Ascending aorta (tissue), 2 donors: ENCODE data around the gene ETV7. TPM values are rescaled to one million over a fixed set of nuclear protein-coding genes. Genes with fewer than 3 reads are reported as not detected.
"Not testable (repeated sequence)": the region's sequence is repeated elsewhere in the genome, so short reads cannot be mapped to it uniquely, and the experiment has no call there.

ENCODE experiments used
- DNase-seq, 2 donors: peaks; one replicate each; pipeline ENCODE4 v3.0.0-alpha.2; 2019; ENCODE audit warnings: low spot score in 2 of 2
- H3K27ac ChIP-seq, 2 donors: fragments of 200-600 bp; sonication (generic); one replicate each; pipeline ENCODE4 v1.5.1; 2016 to 2017; ENCODE audit warnings: mild to moderate bottlenecking in 1 of 2
- H3K27me3 ChIP-seq: fragments of 200-600 bp; sonication (generic); one replicate; pipeline ENCODE4 v1.5.1; 2017
- H3K36me3 ChIP-seq, 2 donors: fragments of 200-600 bp; sonication (generic); one replicate each; pipeline ENCODE4 v1.5.1; 2016
- H3K4me1 ChIP-seq, 2 donors: fragments of 200-600 bp; sonication (generic); one replicate each; pipeline ENCODE4 v1.5.1; 2016 to 2017; ENCODE audit warnings: mild to moderate bottlenecking in 1 of 2
- H3K4me3 ChIP-seq, 2 donors: fragments of 200-600 bp; sonication (generic); one replicate each; pipeline ENCODE4 v1.5.1; 2016 to 2017; ENCODE audit warnings: mild to moderate bottlenecking in 1 of 2
- H3K9me3 ChIP-seq, 2 donors: fragments of 200-600 bp; sonication (generic); one replicate each; pipeline ENCODE4 v1.5.1; 2016
- CTCF ChIP-seq, 3 experiments: fragments of 200-600 bp in 2 of 3; fragments of 450-650 bp in 1 of 3; sonication (generic) in 2 of 3; IDR thresholded peaks; one replicate each; pipeline ENCODE4 v1.5.1; 2016 to 2019; ENCODE audit warnings: antibody characterized with exemption in 3 of 3, mild to moderate bottlenecking in 1 of 3, moderate library complexity in 1 of 3
- intact Hi-C: fragments of 100-400 bp; cut with DNase I; formaldehyde crosslinking; loops from one replicate; pipeline ENCODE4 v1.15.1; 2023
- total RNA-seq: library from RNA; depleted of rRNA; stranded (reverse); fragments of >200 nt; gene quantifications from one replicate; pipeline ENCODE4 v1.1.0, GENCODE V29; 2016

ETV7 gene
- total RNA-seq, 1 donor from 2014 or later, result not detected

- Histone ChIP-seq H3K4me3 (no peak overlapping the region), H3K27me3 (no peaks in the 10 kb centered on the region), H3K4me1 (peaks cover 2 to 4% of the 10 kb centered on the region in 2 donors), H3K9me3 (no peaks in the 10 kb centered on the region), H3K27ac (no peak overlapping the region), H3K36me3 (no peaks in the 10 kb centered on the region)
- intact Hi-C loops, result no loop called here
- DNase-seq, result no peak
- no peak for TF ChIP-seq CTCF (IDR thresholded peaks at IDR 0.05)
Measured at GRCh38 chr6:36418558-36418957, 31.1 kb upstream of the ETV7 start.

GRCh38 chr6:36414481-36414880 lies 27.0 kb upstream of the ETV7 start:
- no peak overlapping the region for H3K4me3 ChIP-seq
- no peak for DNase-seq
- H3K9me3 ChIP-seq, result no peaks in the 10 kb centered on the region
- H3K4me1 ChIP-seq, result no peaks in the 10 kb centered on the region
- TF ChIP-seq CTCF (IDR thresholded peaks at IDR 0.05), result no peak
- no peak overlapping the region for H3K27ac ChIP-seq
- H3K27me3 ChIP-seq, result no peaks in the 10 kb centered on the region
- intact Hi-C loops, result no loop called here
- no peaks in the 10 kb centered on the region for H3K36me3 ChIP-seq

- Histone ChIP-seq H3K9me3 (no peaks in the 10 kb centered on the region), H3K36me3 (no peaks in the 10 kb centered on the region), H3K27me3 (no peaks in the 10 kb centered on the region), H3K4me3 (no peak overlapping the region), H3K27ac (no peak overlapping the region), H3K4me1 (no peaks in the 10 kb centered on the region)
- intact Hi-C loops, result no loop called here
- no peak for TF ChIP-seq CTCF (IDR thresholded peaks at IDR 0.05)
- no peak for DNase-seq
Measured at GRCh38 chr6:36413489-36414480, 26.3 kb upstream of the ETV7 start.

GRCh38 chr6:36409718-36410117 lies 22.2 kb upstream of the ETV7 start:
- H3K4me1 ChIP-seq, H3K27ac ChIP-seq, H3K36me3 ChIP-seq, H3K4me3 ChIP-seq, H3K9me3 ChIP-seq, H3K27me3 ChIP-seq, DNase-seq, intact Hi-C loops: not testable (repeated sequence)

- Histone ChIP-seq H3K4me3 (no peak overlapping the region), H3K36me3 (no peaks in the 10 kb centered on the region), H3K4me1 (no peaks in the 10 kb centered on the region), H3K27ac (no peak overlapping the region), H3K27me3 (no peaks in the 10 kb centered on the region), H3K9me3 (no peaks in the 10 kb centered on the region)
- no peak for TF ChIP-seq CTCF (IDR thresholded peaks at IDR 0.05)
- intact Hi-C loops, result no loop called here
- no peak for DNase-seq
Measured at GRCh38 chr6:36404164-36404563, 16.7 kb upstream of the ETV7 start.

GRCh38 chr6:36402481-36402880 lies 15.0 kb upstream of the ETV7 start:
- no peak for DNase-seq
- intact Hi-C loops, result no loop called here

More at GRCh38 chr6:36402481-36402880, 15.0 kb upstream of the ETV7 start:
- Histone ChIP-seq H3K9me3 (no peaks in the 10 kb centered on the region), H3K4me1 (no peaks in the 10 kb centered on the region), H3K36me3 (no peaks in the 10 kb centered on the region), H3K27me3 (no peaks in the 10 kb centered on the region), H3K27ac (no peak overlapping the region), H3K4me3 (no peak overlapping the region)
- no peak for TF ChIP-seq CTCF (IDR thresholded peaks at IDR 0.05)
